GM18520 (cell line): ENCODE data around the gene MLLT11.
"Not testable (repeated sequence)": the region's sequence is repeated elsewhere in the genome, so short reads cannot be mapped to it uniquely, and the experiment has no call there.

Experiments
- ATAC-seq: cut with Tn5 transposase; IDR thresholded peaks from one replicate; pipeline ENCODE4 v1.9.1; 2021; ENCODE audit not compliant: unreplicated experiment

MLLT11 gene

DNA sequence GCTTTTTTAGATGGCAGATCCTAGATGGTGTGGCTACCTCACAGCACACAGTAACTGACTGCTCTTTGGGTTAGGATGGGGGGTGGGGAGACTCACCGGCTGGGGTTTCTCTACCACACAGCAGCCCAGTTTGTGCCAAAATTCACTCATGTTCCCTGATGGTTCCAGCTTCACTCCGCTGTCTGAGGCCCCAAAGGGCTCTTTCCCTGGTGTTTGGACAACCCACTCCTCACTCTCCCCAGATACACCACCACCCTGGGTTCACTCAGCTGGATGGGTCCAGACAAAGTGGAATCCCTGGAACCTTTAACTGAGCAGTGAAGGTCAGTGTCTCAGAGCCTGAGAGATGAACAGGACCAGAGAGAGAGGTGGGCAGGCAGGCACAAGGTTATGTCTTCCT lies 4.6 kb upstream of the MLLT11 start:
- ATAC-seq = no peak

- no peak for ATAC-seq
Measured at GRCh38 chr1:151056149-151056548, 4.0 kb upstream of the MLLT11 start.

GRCh38 chr1:151058692-151059091 lies 1.5 kb upstream of the MLLT11 start:
- no peak for ATAC-seq

DNA sequence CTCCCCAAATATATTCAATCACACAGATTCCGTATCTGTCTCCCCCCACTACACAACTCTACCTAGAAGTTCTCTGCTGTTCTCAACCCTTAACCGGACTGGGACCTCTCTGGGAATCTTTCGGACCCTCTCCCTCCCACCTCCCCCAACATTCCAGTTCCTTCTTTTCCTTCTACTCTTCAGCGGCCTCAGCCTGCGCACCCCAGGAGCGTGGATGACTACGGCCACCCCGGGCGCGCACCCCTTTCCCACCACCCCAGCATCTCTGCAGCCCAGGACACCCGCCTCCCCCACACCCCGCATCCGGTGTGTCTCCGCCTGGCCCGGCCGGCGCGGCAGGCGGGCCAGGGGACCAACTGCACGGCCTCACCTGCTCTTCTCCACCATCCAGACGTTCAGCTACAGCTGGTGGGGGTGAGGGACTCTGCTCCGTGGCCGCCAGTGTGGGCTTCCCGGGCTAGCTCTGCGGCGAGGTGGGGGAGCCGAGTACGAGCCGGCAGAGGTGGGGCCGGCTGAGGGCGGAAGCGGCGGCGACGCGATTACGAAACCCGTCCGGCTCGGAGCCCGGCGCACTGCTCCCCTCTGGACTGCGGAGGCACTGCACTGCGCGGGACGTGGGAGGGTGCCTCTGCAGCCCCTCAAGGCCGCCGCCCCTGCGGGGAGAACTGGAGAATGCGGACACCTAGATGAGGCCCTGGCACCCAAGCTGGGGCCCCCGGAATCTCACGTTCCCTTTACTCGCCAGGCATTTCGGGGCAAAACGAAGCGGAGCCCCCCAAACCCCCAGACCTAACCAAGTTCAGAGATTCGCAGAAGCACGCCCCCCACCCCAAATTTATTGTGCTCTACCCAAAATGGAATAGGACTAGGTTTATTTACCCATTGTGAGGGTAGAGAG lies 839 bp upstream of the MLLT11 start, which contains the start of gene CDC42SE1:
Gene CDC42SE1, minus strand, starts transcription at position 514 of the 898 bp plus-strand sequence. CDS start 3,892 bp downstream, outside the sequence.
- ATAC-seq = peak; percentile 68

- ATAC-seq = no peak
Measured at GRCh38 chr1:151060657-151061421, 642 bp downstream of the MLLT11 start.

DNA sequence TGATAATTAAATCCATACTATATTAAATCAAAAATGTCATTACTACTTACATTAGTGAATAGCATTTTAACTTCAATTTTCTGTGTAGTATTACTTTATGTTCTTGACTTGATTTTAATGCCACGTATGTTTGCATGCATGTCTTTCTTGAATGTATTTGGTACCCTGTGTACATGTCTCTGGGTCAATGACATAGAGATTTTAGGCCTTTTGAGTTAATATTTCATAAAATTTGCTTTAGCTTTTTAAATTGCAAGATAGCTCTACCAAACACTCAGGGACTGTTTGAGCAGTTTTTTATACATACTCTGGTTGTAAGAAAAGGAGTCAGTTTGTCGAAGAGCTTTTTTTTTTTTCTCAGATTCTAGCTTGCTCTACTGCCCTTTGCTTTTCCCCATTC lies 1.5 kb downstream of the MLLT11 start:
- no peak for ATAC-seq

DNA sequence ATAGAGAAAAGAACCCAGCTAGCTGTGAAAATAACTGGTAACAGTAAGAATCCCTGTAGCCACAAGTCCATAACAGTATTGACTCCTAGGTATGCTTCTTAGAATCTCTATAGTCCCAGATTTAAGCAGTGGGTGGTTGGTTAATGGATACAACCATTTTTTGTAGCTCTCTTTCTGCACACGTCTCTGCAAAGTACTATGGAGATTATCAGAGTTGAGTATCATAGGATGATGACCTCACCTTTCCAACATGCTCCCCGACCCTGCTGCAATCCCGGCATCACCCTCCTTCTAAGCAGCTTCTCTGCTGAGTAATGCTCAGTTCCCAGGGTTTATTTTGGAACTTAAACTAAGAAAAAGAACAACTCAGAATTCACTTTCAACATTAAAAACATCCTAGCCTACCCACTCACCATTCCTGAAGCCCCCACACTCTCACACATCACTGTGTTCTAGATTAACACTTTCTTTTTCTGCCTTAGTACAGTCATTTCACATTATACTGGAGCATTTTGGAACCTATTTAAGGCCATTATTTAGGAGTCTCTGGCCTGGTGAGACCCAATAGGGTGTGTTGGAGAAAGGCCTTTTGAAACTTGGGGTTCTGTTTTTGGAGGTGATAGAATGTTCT lies 2.7 kb downstream of the MLLT11 start:
- ATAC-seq = no peak

- no peak for ATAC-seq
Measured at GRCh38 chr1:151065089-151065645, 5.0 kb downstream of the MLLT11 start.

- ATAC-seq = no peak
Measured at GRCh38 chr1:151067185-151067584, 7.0 kb downstream of the MLLT11 start.

DNA sequence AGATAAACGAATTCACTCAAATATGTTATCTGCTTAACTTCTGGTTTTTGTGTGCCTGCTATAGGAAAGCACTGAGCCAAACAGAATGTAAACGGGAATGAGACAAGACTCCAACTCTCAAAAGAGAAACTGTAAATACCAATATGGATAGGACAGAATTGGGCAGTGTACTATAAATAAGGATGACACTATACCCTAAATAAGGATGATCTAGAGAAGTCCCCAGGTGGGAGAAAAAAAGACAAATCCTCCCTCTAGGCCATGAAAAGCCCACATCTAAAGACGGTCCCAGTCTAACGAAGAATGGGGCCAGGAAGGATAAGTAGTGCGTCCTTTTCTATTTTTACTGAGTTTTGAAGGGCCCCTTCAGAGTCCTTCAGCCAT lies 8.9 kb downstream of the MLLT11 start:
- no peak for ATAC-seq

DNA sequence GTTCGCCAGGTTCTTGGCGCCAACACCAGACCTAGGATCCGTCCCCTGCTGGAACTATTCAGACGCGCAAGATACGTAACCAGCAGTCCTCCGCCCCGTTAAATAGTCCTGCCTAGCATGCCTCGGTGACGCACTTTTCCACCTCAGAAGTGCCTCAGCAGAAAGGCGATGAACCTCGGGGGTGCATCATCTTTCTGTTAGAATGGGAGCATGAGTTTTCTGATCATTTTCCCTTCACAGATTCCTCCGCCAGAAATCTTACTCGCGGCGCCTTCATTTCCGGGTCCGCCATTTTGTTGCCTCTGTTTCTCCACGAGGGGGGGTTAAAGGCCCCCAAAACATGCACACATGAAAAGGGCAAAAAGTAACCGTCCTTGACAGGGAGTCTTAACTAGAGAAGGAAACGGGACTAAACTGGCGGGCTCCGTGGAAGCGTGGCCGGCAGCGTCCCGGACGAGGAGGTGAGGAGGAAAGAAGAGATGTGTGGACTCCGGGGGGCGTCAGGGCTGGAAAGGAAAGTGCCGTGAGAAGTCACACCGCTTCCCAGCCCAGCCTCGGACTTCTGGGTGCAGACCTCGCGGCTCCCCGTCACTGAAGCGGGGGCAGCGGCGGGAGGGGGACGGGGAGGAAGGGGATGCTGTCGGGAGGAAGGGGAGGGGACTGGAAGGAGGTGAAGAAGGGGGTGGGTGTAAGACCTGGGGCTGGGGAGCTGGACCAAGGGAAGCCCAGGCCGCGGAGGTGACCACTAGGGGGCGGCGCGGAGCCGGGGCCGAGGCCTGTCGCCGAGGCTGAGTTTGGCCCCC lies 10.5 kb downstream of the MLLT11 start, which contains the start of gene GABPB2:
Gene GABPB2, plus strand, starts transcription at position 288 of the 803 bp plus-strand sequence. CDS start 17,429 bp downstream, outside the sequence.
- peak; percentile 51 for ATAC-seq

- no peak for ATAC-seq
Measured at GRCh38 chr1:151072224-151072623, 12.0 kb downstream of the MLLT11 start.

GRCh38 chr1:151085953-151086559 lies 25.9 kb downstream of the MLLT11 start:
- ATAC-seq = no peak

DNA sequence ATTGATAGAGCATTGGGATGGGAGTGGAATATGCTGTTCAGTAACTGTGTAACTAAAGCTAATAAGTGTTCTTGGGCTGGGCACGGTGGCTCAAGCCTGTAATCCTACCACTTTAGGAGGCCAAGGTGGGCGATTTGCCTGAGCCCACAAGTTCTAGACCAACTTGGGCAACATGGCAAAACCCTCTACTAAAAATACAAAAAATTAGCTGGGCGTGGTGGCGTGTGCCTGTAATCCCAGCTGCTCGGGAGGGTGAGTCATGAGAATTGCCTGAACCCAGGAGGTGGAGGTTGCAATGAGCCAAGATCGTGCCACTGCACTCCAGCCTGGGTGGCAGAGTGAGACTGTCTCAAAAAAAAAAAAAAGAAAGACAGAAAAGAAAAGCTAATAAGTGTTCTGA lies 37.2 kb downstream of the MLLT11 start:
- ATAC-seq = not testable (repeated sequence)

DNA sequence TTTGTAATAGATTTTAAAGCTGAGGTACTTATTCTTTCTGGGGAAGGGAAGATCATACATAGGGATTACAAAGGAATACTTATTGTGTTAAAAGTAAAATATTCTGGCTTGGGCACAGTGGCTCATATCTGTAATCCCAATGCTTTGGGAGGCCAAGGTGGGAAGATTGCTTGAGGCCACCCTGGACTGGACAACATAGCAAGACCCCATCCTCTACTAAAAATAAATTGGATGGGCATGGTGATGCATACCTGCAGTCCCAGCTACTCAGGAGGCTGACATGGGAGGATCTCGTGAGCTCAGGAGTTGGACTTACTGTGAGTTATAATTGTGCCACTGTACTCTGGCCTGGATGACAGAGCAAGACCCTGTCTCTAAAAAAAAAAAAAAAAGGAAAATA lies 37.9 kb downstream of the MLLT11 start:
- no peak for ATAC-seq

GRCh38 chr1:151104630-151105029 lies 44.4 kb downstream of the MLLT11 start:
- ATAC-seq = no peak

GRCh38 chr1:151106894-151107293 lies 46.7 kb downstream of the MLLT11 start:
- no peak for ATAC-seq

GRCh38 chr1:151108331-151108730 lies 48.1 kb downstream of the MLLT11 start:
- ATAC-seq = no peak

DNA sequence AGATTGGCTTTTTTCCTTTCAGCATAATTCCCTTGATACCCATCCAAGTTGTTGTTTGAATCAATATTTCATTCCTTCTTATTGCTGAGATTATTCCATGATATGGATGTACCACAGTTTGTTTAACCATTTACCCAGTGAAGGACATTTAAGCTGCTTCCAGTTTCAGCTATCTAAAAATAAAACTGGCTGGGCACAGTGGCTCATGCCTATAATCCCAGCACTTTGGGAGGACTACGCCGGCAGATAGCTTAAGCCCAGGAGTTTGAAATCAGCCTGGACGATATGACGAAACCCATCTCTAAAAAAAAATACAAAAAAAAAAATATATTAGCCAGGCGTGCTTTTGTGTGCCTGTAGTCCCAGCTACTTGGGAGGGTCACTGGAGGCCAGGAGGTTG lies 53.7 kb downstream of the MLLT11 start:
- ATAC-seq = no peak
